Activated T-cell treated with anti-CD3 and anti-CD28 coated beads, Interleukin-2, amount 50 U/mL, for 48 hours (primary cell): ENCODE measurements around the gene MIPOL1.
"Not testable (repeated sequence)": the region's sequence is repeated elsewhere in the genome, so short reads cannot be mapped to it uniquely, and the experiment has no call there.

Source experiments
- DNase-seq, 2 experiments: peaks; one replicate each; pipeline ENCODE4 v3.0.0-alpha.2; 2020

The MIPOL1 gene

GRCh38 chr14:37406095-37406494 is 208.4 kb downstream of the MIPOL1 start:
- no peak for DNase-seq

DNA sequence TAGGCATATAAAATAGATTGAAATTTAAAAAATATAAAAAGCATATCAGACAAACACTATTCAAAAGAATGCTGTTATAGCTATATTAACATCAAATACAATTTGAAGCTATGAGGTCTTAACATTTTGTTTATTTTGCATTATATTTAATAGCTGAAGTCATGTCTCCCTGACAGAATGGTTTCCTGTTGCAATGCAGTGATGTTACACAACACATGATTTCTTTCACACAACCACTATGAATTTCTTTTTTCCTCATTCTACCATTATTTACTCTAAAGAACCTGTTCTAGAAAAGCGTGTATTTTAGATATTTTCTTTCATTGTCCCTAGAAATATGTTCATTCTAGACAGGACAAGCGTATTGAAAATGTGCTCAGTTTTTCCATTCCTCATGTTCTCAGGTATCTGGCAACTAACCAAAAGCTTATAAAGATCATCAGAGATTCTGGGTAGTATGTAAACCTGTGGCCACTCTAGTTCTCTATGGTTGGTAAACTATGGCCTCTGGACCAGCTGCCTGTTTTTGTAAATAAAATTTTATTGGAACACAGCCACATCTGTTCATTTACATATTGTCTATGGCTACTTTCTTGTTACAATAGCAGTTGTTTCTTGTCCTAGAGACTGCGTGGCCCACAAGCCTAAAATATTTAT is 213.5 kb downstream of the MIPOL1 start:
- no peak for DNase-seq

DNA sequence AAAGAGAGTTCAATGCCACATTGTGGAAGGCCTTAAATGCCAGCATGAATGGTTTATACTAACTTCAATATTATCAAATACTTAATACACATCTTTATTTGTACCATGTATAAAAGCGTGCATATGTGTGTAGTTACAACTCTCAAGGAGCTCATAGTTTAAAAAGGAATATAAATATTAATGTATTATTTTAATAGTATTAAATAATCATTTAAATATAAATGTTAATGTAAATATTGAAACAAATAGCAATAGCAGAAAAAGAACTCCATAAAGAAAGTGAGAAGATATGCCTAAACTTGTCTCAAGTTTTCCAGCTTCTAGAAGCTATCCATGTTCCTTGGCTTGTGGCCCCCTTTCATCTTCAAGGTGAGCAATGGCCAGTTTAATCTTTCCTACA is 215.3 kb downstream of the MIPOL1 start:
- DNase-seq, result no peak

DNA sequence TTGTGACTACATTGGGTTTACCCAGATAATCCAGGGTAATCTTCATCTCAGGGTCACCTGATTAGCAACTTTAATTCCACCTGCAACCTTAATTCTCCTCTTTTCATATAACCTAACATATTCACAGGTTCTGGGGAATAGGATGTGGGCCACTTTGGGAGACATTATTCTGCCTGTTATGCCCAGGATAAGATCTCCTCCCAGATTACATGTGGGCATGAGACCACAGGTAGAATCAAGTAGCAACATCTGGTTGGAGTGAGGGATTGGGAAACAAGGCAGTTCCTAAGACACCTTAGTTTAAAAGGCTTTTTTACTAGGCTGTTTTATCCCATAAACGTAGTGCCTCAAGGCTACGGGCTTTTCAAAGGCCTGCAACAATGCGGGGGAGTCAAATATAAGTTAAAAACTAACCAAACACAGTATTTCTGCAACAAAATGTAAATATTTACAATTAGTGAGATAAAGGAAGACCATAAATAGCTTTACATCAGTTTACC is 215.8 kb downstream of the MIPOL1 start:
- no peak for DNase-seq

GRCh38 chr14:37416264-37416663 is 218.5 kb downstream of the MIPOL1 start:
- DNase-seq, result no peak

DNA sequence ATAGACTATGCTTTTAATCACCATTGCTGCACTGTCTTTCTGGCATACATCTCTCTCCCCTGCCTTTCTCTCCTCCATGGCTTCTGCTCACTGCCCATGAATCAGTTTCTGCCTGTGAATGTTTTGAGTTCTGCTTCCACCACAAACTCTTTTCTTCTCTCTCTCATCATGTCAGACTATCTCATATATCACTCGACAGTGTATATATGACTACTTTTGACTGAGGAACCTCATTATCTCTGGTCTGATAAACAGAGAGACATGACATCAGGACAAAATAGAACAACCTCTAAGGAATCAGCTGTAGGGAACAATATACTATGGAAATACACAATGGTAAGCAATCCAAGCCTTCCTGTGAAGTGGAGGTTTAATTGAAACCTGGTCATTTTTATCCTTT is 219.4 kb downstream of the MIPOL1 start:
- DNase-seq, result no peak

GRCh38 chr14:37417833-37418232 is 220.1 kb downstream of the MIPOL1 start:
- DNase-seq, result no peak

DNA sequence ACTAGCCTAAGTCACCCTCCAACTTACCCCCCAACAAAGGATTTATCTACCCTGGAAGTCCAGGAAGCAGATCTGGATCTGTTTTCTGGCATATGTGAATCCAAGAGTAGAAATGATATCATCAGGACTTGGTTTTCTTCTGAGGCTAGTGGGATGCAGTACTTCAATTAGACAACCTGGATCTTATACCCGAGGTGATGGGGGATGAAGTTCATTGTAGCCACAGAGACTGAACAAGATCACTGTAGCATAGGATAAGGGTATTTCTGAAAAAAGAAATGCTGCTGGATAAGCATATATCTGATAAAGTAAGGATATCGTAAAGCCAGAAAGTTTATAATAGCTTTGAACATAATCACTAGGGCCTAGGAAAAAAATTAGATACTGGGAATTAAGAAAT is 222.9 kb downstream of the MIPOL1 start:
- no peak for DNase-seq

DNA sequence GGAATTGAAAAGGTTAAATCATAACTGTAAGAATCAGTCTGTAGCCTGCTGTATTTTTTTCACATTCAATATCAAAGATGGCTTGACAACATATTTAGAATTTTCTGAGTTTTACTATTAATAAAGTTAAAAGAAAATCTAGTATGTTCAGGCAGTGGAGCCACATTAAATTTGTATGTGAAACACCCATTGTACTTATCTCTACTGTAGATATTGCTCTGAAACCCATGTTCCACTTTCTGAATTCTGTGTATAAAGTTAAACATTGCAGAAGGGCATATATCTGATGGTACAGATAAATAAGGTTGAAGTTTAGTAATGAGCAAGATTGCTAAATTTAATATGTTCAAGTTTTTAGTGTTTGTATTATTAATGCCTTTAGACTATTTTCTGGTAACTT is 224.6 kb downstream of the MIPOL1 start:
- no peak for DNase-seq

DNA sequence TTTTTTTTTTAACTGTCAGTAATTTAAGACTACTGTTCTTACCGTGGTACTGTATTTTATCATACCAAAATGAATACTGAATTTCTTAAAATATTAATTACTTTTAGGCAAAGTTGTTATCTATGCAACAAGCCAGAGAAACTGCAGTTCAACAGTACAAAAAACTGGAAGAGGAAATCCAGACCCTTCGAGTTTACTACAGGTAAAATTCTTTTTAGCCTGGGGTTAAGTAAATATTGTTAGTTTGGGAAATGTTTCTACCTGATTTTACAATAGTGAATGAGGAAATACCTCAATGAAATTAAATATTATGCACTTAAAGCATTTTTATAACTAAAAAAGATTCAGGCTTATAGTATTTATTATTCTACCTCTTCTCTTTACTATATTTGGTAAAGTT is 225.0 kb downstream of the MIPOL1 start:
- no peak for DNase-seq

- no peak for DNase-seq
These were observed 231.2 kb downstream of the MIPOL1 start for GRCh38 chr14:37428954-37429353.

DNA sequence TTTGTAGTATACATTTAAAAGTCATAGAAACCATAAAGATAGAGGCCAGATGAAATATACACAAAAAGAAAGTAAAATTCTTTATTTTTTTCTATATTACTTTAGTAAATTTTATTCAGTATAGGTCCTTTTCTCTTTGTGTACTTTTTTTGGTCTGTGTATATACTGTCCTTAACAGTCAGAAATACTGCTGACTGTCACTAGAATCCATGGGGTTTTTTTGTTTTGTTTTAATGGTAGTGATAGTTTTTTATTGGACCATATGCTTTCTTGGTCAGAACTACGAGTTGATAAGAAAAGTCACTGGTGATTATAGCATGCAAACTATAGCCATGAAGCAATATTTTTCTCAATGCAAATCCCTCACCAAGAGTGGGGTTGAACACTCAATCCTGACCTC is 231.9 kb downstream of the MIPOL1 start:
- no peak for DNase-seq

DNA sequence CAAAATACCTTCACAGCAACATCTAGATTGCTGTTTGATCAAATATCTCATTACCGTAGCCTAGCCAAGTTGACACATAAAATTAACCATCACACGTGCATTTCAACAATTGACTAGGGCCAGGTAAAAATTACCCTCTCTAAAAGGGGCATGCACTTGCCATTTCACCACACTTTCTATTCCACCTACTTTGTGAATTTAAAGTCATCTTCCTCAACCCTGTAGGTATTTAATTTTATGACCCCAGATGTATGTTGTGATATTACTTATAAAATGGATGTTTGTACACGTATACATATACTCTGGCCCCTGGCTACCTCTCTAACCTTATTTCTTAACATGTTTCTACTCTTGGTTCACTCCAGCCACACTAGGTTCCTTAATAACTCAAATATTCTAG is 237.1 kb downstream of the MIPOL1 start:
- no peak for DNase-seq

DNA sequence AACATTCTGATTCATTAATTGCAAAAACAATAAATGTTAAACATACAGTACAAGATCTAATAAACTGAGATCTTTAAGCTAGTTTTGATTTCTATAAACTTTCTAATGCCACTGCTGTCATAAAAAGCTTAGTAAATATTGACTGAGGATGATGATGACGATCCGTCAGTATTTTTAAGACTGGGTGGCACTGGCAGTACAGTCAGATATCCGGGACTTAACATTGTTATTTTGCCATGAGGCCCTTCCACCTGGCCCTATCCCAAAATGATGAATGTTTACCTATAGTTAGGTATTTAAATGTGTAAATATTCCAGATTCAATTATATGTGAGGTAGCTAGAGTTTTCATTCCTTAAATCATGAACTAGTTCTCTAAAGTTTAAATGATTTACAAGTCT is 238.8 kb downstream of the MIPOL1 start:
- DNase-seq, result no peak

DNA sequence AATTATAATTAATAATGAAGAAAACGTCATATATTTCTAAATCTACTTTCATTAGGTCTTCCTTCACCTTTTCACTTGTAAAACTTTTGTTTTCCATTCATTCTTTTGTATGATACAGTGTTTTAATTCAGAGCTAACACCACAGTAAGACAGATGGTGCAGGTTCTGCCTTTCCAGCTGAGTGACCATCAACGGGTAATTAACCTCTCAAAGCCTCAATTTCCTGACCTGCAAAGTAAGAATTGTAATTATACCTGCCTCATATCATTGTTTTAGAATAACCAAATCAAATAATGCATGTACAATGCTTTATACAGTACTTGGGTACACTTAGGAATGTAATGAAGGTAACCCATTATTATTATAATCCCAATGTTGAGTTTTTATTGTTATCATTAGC is 239.8 kb downstream of the MIPOL1 start:
- no peak for DNase-seq

DNA sequence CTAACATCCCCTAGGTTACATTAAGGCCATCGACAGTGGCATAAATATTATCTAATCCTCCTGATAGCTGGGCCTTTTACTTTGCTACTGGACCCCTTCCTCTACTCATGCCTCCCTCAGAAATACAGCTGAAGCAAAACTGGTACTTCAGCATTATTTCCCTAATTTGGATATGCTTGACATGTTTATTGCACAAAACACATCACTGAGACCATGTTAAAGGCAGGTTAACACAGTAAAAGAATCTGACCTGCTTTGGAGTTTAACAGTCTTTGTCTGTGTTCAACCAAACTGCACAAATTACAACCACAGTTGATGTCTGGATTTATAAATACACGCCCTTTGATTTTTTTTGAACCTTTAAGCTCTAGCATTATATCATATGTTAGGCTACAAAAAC is 240.7 kb downstream of the MIPOL1 start:
- no peak for DNase-seq

GRCh38 chr14:37443461-37443860 is 245.7 kb downstream of the MIPOL1 start:
- no peak for DNase-seq

DNA sequence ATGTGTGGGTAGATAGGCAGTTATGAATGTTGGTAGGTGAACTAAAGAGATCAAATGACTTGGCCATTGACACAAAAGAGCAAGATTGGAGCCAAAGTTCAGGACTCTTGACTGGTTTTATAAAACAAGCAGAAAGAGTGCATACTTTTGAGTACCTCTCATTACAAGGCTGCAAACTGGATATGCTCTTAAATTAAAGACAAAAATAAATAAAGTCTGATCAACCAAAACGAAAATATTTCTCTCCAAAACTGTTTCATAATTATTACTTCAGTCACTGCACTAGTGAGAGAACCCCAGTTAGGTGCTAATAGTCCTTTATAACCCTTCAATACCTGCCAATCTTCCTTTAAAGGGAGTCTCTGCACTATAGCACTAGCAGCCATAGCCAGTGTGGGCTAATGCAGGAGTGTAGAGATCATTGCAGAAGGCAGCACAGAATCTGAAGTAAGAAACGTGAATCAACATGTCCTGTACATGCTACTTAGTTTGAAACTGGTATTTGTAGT is 250.2 kb downstream of the MIPOL1 start:
- DNase-seq, result no peak

DNA sequence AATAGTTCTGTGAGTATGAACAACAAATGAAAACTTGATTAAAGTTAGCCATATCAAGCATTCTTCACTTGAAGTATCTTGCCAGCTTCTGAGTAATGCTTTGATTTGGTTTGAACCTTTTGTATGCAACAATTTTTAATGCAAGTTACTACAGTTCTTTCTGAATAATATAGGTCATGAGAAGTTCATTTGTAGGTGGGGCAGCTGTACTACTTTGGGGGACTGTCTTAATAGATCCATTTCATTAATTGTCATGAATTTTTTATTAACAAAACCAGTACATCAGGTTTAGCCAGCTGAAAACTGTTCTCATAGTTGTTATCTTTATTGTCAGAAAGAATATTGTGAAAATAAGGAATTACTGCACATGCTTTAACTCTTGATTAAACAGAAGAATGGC is 254.6 kb downstream of the MIPOL1 start:
- DNase-seq, result no peak

- DNase-seq, result no peak
These were observed 256.2 kb downstream of the MIPOL1 start for GRCh38 chr14:37453985-37454384.

- no peak for DNase-seq
These were observed 259.6 kb downstream of the MIPOL1 start for GRCh38 chr14:37457334-37457733.

DNA sequence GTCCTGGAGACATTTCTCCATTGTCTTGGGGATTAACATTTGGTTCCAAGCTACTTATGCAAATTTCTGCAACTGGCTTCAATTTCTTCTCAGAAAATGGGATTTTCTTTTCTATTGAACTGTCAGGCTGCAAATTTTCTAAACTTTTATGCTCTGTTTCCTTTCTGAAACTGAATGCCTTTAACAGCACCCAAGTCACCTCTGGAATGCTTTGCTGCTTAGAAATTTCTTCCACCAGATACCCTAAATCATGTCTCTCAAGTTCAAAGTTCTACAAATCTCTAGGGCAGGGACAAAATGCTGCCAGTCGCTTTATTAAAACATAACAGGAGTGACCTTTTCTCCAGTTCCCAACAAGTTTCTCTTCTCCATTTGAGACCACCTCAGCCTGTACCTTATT is 264.7 kb downstream of the MIPOL1 start:
- not testable (repeated sequence) for DNase-seq

DNA sequence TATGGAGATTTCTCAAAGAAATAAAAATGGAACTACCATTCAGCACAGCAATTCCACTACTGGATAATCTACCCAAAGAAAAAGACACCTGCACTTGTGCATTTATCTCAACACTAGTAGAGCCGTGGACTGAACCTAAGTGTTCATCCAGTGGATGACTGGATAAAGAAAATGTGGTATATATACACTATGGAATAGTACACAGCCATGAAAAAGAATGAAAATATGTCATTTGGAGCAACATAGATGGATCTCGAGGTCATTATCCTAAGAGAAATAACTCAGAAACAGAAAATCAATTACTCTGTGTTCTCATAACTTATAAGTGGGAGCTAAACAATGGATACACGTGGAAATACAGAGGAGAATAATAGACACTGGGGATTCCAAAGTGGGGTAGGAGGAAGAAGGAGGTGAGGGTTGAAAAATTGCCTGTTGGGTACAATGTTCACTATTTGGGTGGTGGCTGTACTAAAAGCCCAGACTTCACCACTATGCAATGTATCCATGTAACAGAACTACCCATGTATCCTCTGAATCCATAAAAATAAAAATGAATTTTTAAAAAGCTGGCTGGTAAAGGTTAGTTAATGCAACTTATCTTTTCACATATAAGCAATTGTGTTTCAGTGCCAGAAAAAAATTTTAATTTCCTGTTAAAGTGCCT is 266.6 kb downstream of the MIPOL1 start:
- DNase-seq, result no peak

DNA sequence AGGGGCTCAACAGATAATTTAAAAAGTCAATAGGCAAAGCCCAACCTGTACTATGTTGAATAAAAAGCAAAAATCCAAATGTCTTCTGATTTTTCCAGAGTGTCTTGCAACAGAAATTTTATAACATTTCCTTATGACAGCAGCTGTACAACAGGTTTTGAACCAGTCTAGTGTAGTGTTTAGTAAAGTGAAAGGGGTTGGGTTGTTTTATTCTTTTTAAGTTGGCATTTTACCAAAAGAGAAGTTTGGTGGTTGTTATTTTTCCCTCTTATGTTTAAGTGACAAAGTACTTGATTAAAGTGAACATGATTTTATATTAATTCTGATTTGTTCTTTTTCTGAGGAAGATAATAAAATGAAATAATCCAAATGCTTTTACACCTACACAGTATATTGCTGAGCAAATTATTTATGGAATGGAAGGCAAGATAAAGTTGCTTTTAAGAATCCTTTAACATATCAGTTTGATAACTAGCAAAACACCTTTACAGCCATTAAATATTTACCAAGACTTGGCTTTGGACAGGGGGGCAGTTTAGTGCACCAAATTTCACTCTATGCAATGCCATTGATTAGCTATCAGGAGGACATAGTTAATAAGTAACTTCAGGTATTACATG is 268.4 kb downstream of the MIPOL1 start:
- no peak for DNase-seq
